Measurements from ENCODE around the gene KLK11.

The KLK11 gene

GRCh38 chr19:50972795-50973376 lies 53.5 kb downstream of the KLK11 start:
- H3K9me3 ChIP-seq (ENCODE audit: insufficient read depth, low read depth, low read length): no peaks in the 10 kb centered on the region; the same call in 1 of the 2 replicates
- no peaks in the 10 kb centered on the region for H4K20me1 ChIP-seq (ENCODE audit: insufficient read depth, low read length, poor library complexity, severe bottlenecking)
- no peaks in the 10 kb centered on the region for H3K79me2 ChIP-seq (ENCODE audit: insufficient read depth, low read length)
- H3K9me2 ChIP-seq (replicated peaks; ENCODE audit: low read depth, low read length): no peaks in the 10 kb centered on the region
- no peaks in the 10 kb centered on the region for H3K36me3 ChIP-seq (ENCODE audit: insufficient read depth, low read length)
- no peaks in the 10 kb centered on the region for H3F3A ChIP-seq (ENCODE audit: low read depth)
- no peak overlapping the region for H3K4me2 ChIP-seq (ENCODE audit: low read depth, low read length, poor library complexity, severe bottlenecking)
- no peak overlapping the region for H3K9ac ChIP-seq (ENCODE audit: low read depth, low read length, poor library complexity, severe bottlenecking)
- H3K27me3 ChIP-seq (ENCODE audit: insufficient read depth, low read length, poor library complexity, severe bottlenecking): no peaks in the 10 kb centered on the region
- H3K4me1 ChIP-seq (ENCODE audit: insufficient read depth, low read length, poor library complexity, severe bottlenecking): no peaks in the 10 kb centered on the region
- no peak overlapping the region for H2AFZ ChIP-seq (ENCODE audit: low read length)
- TF ChIP-seq CTCF (conservative IDR thresholded peaks at IDR 0.05; ENCODE audit: low read length) (no peak), EZH2phosphoT487 (IDR thresholded peaks at IDR 0.05; ENCODE audit: borderline replicate concordance) (no peak)
- no peak overlapping the region for H3K4me3 ChIP-seq (ENCODE audit: low read length, poor library complexity, severe bottlenecking)

All from Loucy (cell line).